Osteoblast (primary cell): Measurements from ENCODE around the gene CDH15. TPM values are rescaled to one million over a fixed set of nuclear protein-coding genes. Genes with fewer than 3 reads are reported as not detected.

Experiments
- DNase-seq: peaks from one replicate; pipeline ENCODE4 v3.0.0; 2011; ENCODE audit warnings: low spot score, mixed read lengths; ENCODE audit not compliant: insufficient read length; ENCODE audit errors: missing footprints
- H2AFZ ChIP-seq: 2 replicates; pipeline ENCODE4 v1.6.0; 2011; ENCODE audit warnings: mild to moderate bottlenecking, low read length
- H3K27ac ChIP-seq: 2 replicates; pipeline ENCODE4 v1.5.1; 2011; ENCODE audit warnings: mild to moderate bottlenecking, low read depth, low read length, moderate library complexity
- H3K27me3 ChIP-seq: 2 replicates; pipeline ENCODE4 v1.6.0; 2012; ENCODE audit warnings: mild to moderate bottlenecking, control low read depth, inconsistent platforms, low read length, moderate library complexity; ENCODE audit not compliant: insufficient read depth
- H3K36me3 ChIP-seq: 2 replicates; pipeline ENCODE4 v1.5.1; 2011; ENCODE audit warnings: mild to moderate bottlenecking, low read length, control low read depth, moderate library complexity; ENCODE audit not compliant: insufficient read depth
- H3K4me1 ChIP-seq: 2 replicates; pipeline ENCODE4 v1.5.1; 2011; ENCODE audit warnings: mild to moderate bottlenecking, low read length, control low read depth, moderate library complexity; ENCODE audit not compliant: insufficient read depth
- H3K4me2 ChIP-seq: 2 replicates; pipeline ENCODE4 v1.6.0; 2011; ENCODE audit warnings: mild to moderate bottlenecking, low read length; ENCODE audit not compliant: insufficient read depth
- H3K4me3 ChIP-seq: fragments of 200-600 bp; sonication (generic); 3 replicates; pipeline ENCODE4 v1.5.1; 2012; ENCODE audit warnings: mild to moderate bottlenecking, low read length, inconsistent platforms; ENCODE audit not compliant: insufficient read depth
- H3K79me2 ChIP-seq: 2 replicates; pipeline ENCODE4 v1.6.0; 2012; ENCODE audit warnings: mild to moderate bottlenecking, low read length, control low read depth, inconsistent platforms; ENCODE audit not compliant: insufficient read depth
- H3K9me3 ChIP-seq: 2 replicates; pipeline ENCODE4 v1.5.1; 2011; ENCODE audit warnings: low read depth, low read length, control low read depth
- H4K20me1 ChIP-seq: 2 replicates; pipeline ENCODE4 v1.6.0; 2012; ENCODE audit warnings: mild to moderate bottlenecking, low read length, control low read depth; ENCODE audit not compliant: insufficient read depth
- CTCF ChIP-seq: IDR thresholded peaks from 2 replicates; pipeline ENCODE4 v1.5.1; 2011; ENCODE audit warnings: mild to moderate bottlenecking, low read depth, low read length, moderate library complexity; ENCODE audit errors: extremely low read depth
- total RNA-seq: library from RNA; depleted of rRNA; stranded (reverse); fragments of >200 nt; gene quantifications from 2 replicates; pipeline ENCODE4 v1.2.3, GENCODE V29; 2012

The CDH15 gene
- total RNA-seq, 1 donor, result 2.2 TPM

GRCh38 chr16:89192956-89193575 lies 21.5 kb downstream of the CDH15 start:
- Histone ChIP-seq H3K36me3 (no peaks in the 10 kb centered on the region), H3K79me2 (no peaks in the 10 kb centered on the region), H3K4me1 (peaks cover 2% of the 10 kb centered on the region), H3K9me3 (no peaks in the 10 kb centered on the region), H4K20me1 (no peaks in the 10 kb centered on the region), H3K4me3 (no peak overlapping the region), H3K27me3 (no peaks in the 10 kb centered on the region), H3K4me2 (no peak overlapping the region), H3K27ac (no peak overlapping the region), H2AFZ (no peak overlapping the region)
- peak; percentile 93 for DNase-seq
- no peak for TF ChIP-seq CTCF

- peak; percentile 83 for DNase-seq
- Histone ChIP-seq H2AFZ (no peak overlapping the region), H3K9me3 (no peaks in the 10 kb centered on the region), H3K27ac (no peak overlapping the region), H3K79me2 (no peaks in the 10 kb centered on the region), H3K36me3 (no peaks in the 10 kb centered on the region), H3K4me3 (no peak overlapping the region), H3K4me2 (no peak overlapping the region), H3K27me3 (no peaks in the 10 kb centered on the region), H4K20me1 (no peaks in the 10 kb centered on the region), H3K4me1 (peaks cover 2% of the 10 kb centered on the region)
- no peak for TF ChIP-seq CTCF
Observed at GRCh38 chr16:89193576-89194293, 22.2 kb downstream of the CDH15 start.

GRCh38 chr16:89194340-89195311 lies 23.1 kb downstream of the CDH15 start:
- Histone ChIP-seq H3K36me3 (no peaks in the 10 kb centered on the region), H3K27me3 (peaks cover 5% of the 10 kb centered on the region), H3K27ac (no peak overlapping the region), H3K9me3 (no peaks in the 10 kb centered on the region), H4K20me1 (no peaks in the 10 kb centered on the region), H3K79me2 (no peaks in the 10 kb centered on the region), H3K4me3 (no peak overlapping the region), H3K4me2 (no peak overlapping the region), H2AFZ (no peak overlapping the region), H3K4me1 (peaks cover 2% of the 10 kb centered on the region)
- DNase-seq, result peak; percentile 87
- no peak for TF ChIP-seq CTCF
